HepG2 (cell line): ENCODE results near the gene UGT1A3. TPM values are rescaled to one million over a fixed set of nuclear protein-coding genes. Genes with fewer than 3 reads are reported as not detected.
A peak's percentile ranks its signal among the peaks of the same experiment; 100 is the strongest.

Experiments used
- AHR ChIP-seq: IDR thresholded peaks from 2 replicates; pipeline ENCODE4 v1.6.1; 2018; ENCODE audit warnings: missing genetic modification reagents, missing compliant biosample characterization
- ARHGAP35 ChIP-seq: sonication (generic); formaldehyde crosslinking; IDR thresholded peaks from 2 replicates; pipeline ENCODE4 v1.9.0; 2022; ENCODE audit warnings: mild to moderate bottlenecking, inconsistent platforms, moderate library complexity, missing genetic modification reagents, borderline replicate concordance
- BCLAF1 ChIP-seq: fragments of 450-650 bp; IDR thresholded peaks from 2 replicates; pipeline ENCODE4 v1.6.1; 2017; ENCODE audit warnings: mild to moderate bottlenecking
- FOSL2 ChIP-seq: sonication (generic); formaldehyde crosslinking; IDR thresholded peaks from 2 replicates; pipeline ENCODE4 v1.4.0; 2020; ENCODE audit warnings: missing genetic modification reagents
- FOXP4 ChIP-seq: sonication (generic); formaldehyde crosslinking; IDR thresholded peaks from 2 replicates; pipeline ENCODE4 v1.4.0; 2020; ENCODE audit warnings: missing genetic modification reagents
- HOXD1 ChIP-seq: sonication (generic); formaldehyde crosslinking; IDR thresholded peaks from 2 replicates; pipeline ENCODE4 v1.5.0; 2020; ENCODE audit warnings: missing genetic modification reagents
- KLF13 ChIP-seq: sonication (generic); formaldehyde crosslinking; IDR thresholded peaks from 2 replicates; pipeline ENCODE4 v1.4.0; 2020; ENCODE audit warnings: mild to moderate bottlenecking, missing genetic modification reagents
- MIER3 ChIP-seq: IDR thresholded peaks from 2 replicates; pipeline ENCODE4 v1.6.1; 2016; ENCODE audit warnings: missing compliant biosample characterization, borderline replicate concordance
- NR2F6 ChIP-seq, 2 experiments: IDR thresholded peaks; 2 replicates each; pipeline ENCODE4 v1.6.1; 2016; ENCODE audit warnings: antibody characterized with exemption in 1 of 2, mild to moderate bottlenecking in 1 of 2
- NR3C1 ChIP-seq: sonication (generic); formaldehyde crosslinking; IDR thresholded peaks from 2 replicates; pipeline ENCODE4 v1.4.0; 2020; ENCODE audit warnings: missing genetic modification reagents
- POLR2AphosphoS2 ChIP-seq: IDR thresholded peaks from 2 replicates; pipeline ENCODE4 v1.6.1; 2011; ENCODE audit warnings: low read depth, low read length, improper control_type of control experiment
- POLR2G ChIP-seq: fragments of 200-400 bp; formaldehyde crosslinking; IDR thresholded peaks from 2 replicates; pipeline ENCODE4 v1.6.1; 2018; ENCODE audit warnings: mild to moderate bottlenecking, low read depth, low read length, moderate library complexity
- RFX5 ChIP-seq: IDR thresholded peaks from 2 replicates; pipeline ENCODE4 v1.6.1; 2011; ENCODE audit warnings: low read depth, low read length, improper control_type of control experiment
- ZFP36 ChIP-seq: fragments of 150-350 bp; IDR thresholded peaks from 2 replicates; pipeline ENCODE4 v1.6.1; 2018; ENCODE audit warnings: borderline replicate concordance, low read length, low read depth; ENCODE audit not compliant: partially characterized antibody
- ZNF18 ChIP-seq: sonication (generic); formaldehyde crosslinking; IDR thresholded peaks from 2 replicates; pipeline ENCODE4 v1.8.0; 2022; ENCODE audit warnings: mild to moderate bottlenecking, missing genetic modification reagents; ENCODE audit not compliant: insufficient replicate concordance
- ZNF275 ChIP-seq: sonication (generic); formaldehyde crosslinking; IDR thresholded peaks from 2 replicates; pipeline ENCODE4 v1.8.0; 2022; ENCODE audit warnings: missing genetic modification reagents, mild to moderate bottlenecking, inconsistent platforms, borderline replicate concordance
- ZNF280B ChIP-seq: sonication (generic); formaldehyde crosslinking; IDR thresholded peaks from 2 replicates; pipeline ENCODE4 v1.5.0; 2020; ENCODE audit warnings: missing genetic modification reagents, mild to moderate bottlenecking, borderline replicate concordance
- ZNF552 ChIP-seq: sonication (generic); formaldehyde crosslinking; IDR thresholded peaks from 2 replicates; pipeline ENCODE4 v1.9.0; 2022; ENCODE audit warnings: missing genetic modification reagents, mild to moderate bottlenecking, borderline replicate concordance
- ZNF740 ChIP-seq: sonication (generic); formaldehyde crosslinking; IDR thresholded peaks from 2 replicates; pipeline ENCODE4 v1.4.0; 2020; ENCODE audit warnings: missing genetic modification reagents
- polyA plus RNA-seq, 8 experiments: library from polyadenylated mRNA; depleted of rRNA in 3 of 8; stranded (reverse) in 7 of 8; unstranded in 1 of 8; fragments of >200 nt; fragmentation: Illumina TruSeq in 4 of 8; extraction: Trizol in 4 of 8; gene quantifications; 2 replicates each; pipeline versions ENCODE4 v1.2.1 to v1.2.3, GENCODE V29; 2011 to 2016; ENCODE audit warnings: low read depth in 4 of 8, missing spikeins in 1 of 8, mixed read lengths in 1 of 8; ENCODE audit not compliant: insufficient read depth in 1 of 8
- total RNA-seq, 5 experiments: library from RNA; depleted of rRNA; stranded (reverse); fragments of >200 nt; fragmentation: Illumina TruSeq; extraction: Trizol; gene quantifications; 2 replicates each; pipeline ENCODE4 v1.2.3, GENCODE V29; 2016; ENCODE audit warnings: low read depth in 1 of 5

The UGT1A3 gene
- total and polyA plus RNA-seq, 2 of the 13 experiments (the other 11 are each of a cell fraction or from before 2014, with no cell fraction given) = not detected

- no peak for TF ChIP-seq ZNF280B (CRISPR knock-in tag)
- peak; percentile 100 for TF ChIP-seq NR2F6 (IDR thresholded peaks at IDR 0.05)
- peak; percentile 99 for TF ChIP-seq NR2F6 (CRISPR knock-in tag; IDR thresholded peaks at IDR 0.05)
- TF ChIP-seq ZNF275 = peak; percentile 67; the same call in 1 of the 2 replicates
- TF ChIP-seq POLR2G = no peak
- TF ChIP-seq RFX5 = no peak
- TF ChIP-seq MIER3 (CRISPR knock-in tag) = peak; percentile 95; the same call in 1 of the 2 replicates
- 0 out of 2 replicates have a peak, but pooled peaks have one; percentile 72 for TF ChIP-seq HOXD1 (CRISPR knock-in tag)
- no peak for TF ChIP-seq ZNF740
- peak; percentile 91 for TF ChIP-seq FOSL2
- TF ChIP-seq ARHGAP35 (CRISPR knock-in tag) = no peak
- TF ChIP-seq NR3C1 (CRISPR knock-in tag) = no peak
- TF ChIP-seq BCLAF1 = no peak
- peak; percentile 90 for TF ChIP-seq ZNF18 (CRISPR knock-in tag)
- no peak for TF ChIP-seq KLF13 (CRISPR knock-in tag)
- peak; percentile 93 for TF ChIP-seq FOXP4 (CRISPR knock-in tag)
- TF ChIP-seq ZFP36 = peak; percentile 65
- no peak; the same call in 1 of the 2 replicates for TF ChIP-seq AHR (CRISPR knock-in tag)
- no peak for TF ChIP-seq ZNF552 (CRISPR knock-in tag)
- no peak for TF ChIP-seq POLR2AphosphoS2
Measured at GRCh38 chr2:233745073-233745755, 16.4 kb downstream of the UGT1A3 start (continued).
